COLO668 (cell line): Measurements from ENCODE around the gene HMCN1.
"Not testable (repeated sequence)": the region's sequence is repeated elsewhere in the genome, so short reads cannot be mapped to it uniquely, and the experiment has no call there.

Experiments
- DNase-seq: peaks from one replicate; lab custom pipeline; 2025; ENCODE audit not compliant: unreplicated experiment; lab: John Stamatoyannopoulos, UW

The HMCN1 gene

GRCh38 chr1:185846672-185847444, 112.7 kb downstream of the HMCN1 start:
- DNase-seq = no peak

GRCh38 chr1:185849014-185849413, 114.8 kb downstream of the HMCN1 start:
- no peak for DNase-seq

- DNase-seq = no peak
Observed at GRCh38 chr1:185850366-185850765, 116.2 kb downstream of the HMCN1 start.

- no peak for DNase-seq
Observed at GRCh38 chr1:185853739-185854138, 119.5 kb downstream of the HMCN1 start.

GRCh38 chr1:185856482-185856881, 122.3 kb downstream of the HMCN1 start:
- no peak for DNase-seq

- no peak for DNase-seq
Observed at GRCh38 chr1:185857442-185857841, 123.3 kb downstream of the HMCN1 start.

GRCh38 chr1:185860311-185860710, 126.1 kb downstream of the HMCN1 start:
- DNase-seq = no peak

- DNase-seq = no peak
Observed at GRCh38 chr1:185860859-185861258, 126.7 kb downstream of the HMCN1 start.

- DNase-seq = no peak
Observed at GRCh38 chr1:185861630-185862029, 127.4 kb downstream of the HMCN1 start.

- DNase-seq = no peak
Observed at GRCh38 chr1:185862235-185862634, 128.0 kb downstream of the HMCN1 start.

GRCh38 chr1:185864331-185864730, 130.1 kb downstream of the HMCN1 start:
- no peak for DNase-seq

- no peak for DNase-seq
Observed at GRCh38 chr1:185864889-185865517, 130.8 kb downstream of the HMCN1 start.

GRCh38 chr1:185869590-185869989, 135.4 kb downstream of the HMCN1 start:
- no peak for DNase-seq

- DNase-seq = no peak
Observed at GRCh38 chr1:185871627-185872150, 137.5 kb downstream of the HMCN1 start.

GRCh38 chr1:185874246-185874645, 140.1 kb downstream of the HMCN1 start:
- DNase-seq = no peak

GRCh38 chr1:185880330-185880729, 146.1 kb downstream of the HMCN1 start:
- DNase-seq = no peak

GRCh38 chr1:185880779-185881333, 146.7 kb downstream of the HMCN1 start:
- no peak for DNase-seq

GRCh38 chr1:185886046-185886445, 151.9 kb downstream of the HMCN1 start:
- no peak for DNase-seq

- no peak for DNase-seq
Observed at GRCh38 chr1:185886671-185887070, 152.5 kb downstream of the HMCN1 start.

GRCh38 chr1:185892831-185893403, 158.7 kb downstream of the HMCN1 start:
- not testable (repeated sequence) for DNase-seq

GRCh38 chr1:185894791-185895190, 160.6 kb downstream of the HMCN1 start:
- DNase-seq = no peak
